Epithelial cell of proximal tubule (primary cell): Measurements from ENCODE around the gene TMIE. TPM values are rescaled to one million over a fixed set of nuclear protein-coding genes. Genes with fewer than 3 reads are reported as not detected.
"Not testable (repeated sequence)": the region's sequence is repeated elsewhere in the genome, so short reads cannot be mapped to it uniquely, and the experiment has no call there.

ENCODE experiments used
- DNase-seq: peaks from one replicate; pipeline ENCODE4 v3.0.0-alpha.2; 2011; ENCODE audit warnings: low read depth
- H3K4me3 ChIP-seq: 2 replicates; pipeline ENCODE4 v1.5.1; 2011; ENCODE audit warnings: low read depth, mild to moderate bottlenecking, low read length
- CTCF ChIP-seq: conservative IDR thresholded peaks from 2 replicates; pipeline ENCODE4 v1.5.1; 2012; ENCODE audit warnings: low read depth, mild to moderate bottlenecking, low read length
- total RNA-seq: library from RNA; depleted of rRNA; stranded (reverse); fragments of >200 nt; gene quantifications from 2 replicates; pipeline ENCODE4 v1.2.3, GENCODE V29; 2015

The TMIE gene
- total RNA-seq, 1 donor from 2014 or later = not detected

DNA sequence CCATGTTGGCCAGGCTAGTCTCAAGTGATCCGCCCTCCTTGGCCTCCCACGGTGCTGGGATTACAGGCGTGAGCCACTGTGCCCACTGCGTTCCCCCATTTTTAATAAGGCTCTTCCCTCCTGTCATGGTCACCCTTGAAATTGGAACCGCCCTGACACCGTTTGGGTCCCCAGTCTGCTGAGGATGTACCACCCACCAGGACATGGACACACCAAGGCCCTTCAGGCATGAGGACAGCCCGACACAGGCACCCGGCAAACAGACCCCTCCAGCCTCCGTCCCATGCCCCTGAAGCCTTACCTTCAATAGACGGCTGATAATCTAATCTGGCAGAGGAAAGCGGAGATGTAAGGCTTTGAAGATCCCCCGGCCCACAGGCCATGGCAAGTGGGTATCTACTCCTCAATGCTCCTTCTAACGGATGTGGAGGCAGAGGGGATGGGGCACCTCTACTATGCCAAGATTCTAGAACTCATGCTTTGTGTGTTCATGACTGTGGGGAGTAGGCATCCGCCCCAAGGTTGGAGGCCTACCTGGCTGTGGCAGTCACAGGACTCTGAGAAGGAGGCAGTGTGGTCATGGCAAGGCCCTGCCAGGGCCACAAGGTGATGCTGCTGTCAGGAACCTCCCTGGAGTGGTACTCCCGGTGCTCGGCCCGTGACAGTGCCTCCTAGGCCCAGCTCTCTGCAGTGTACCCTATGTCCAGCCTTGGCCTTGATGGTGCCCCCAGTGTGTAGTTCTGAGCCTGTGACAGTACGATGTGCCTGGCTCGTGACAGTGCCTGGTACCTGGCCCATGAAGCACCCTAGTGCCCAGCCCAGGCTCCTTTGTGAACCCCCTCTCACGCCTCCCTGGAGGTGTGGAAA, 35.0 kb downstream of the TMIE start:
- DNase-seq = no peak
- H3K4me3 ChIP-seq = no peak overlapping the region
- TF ChIP-seq CTCF = no peak

DNA sequence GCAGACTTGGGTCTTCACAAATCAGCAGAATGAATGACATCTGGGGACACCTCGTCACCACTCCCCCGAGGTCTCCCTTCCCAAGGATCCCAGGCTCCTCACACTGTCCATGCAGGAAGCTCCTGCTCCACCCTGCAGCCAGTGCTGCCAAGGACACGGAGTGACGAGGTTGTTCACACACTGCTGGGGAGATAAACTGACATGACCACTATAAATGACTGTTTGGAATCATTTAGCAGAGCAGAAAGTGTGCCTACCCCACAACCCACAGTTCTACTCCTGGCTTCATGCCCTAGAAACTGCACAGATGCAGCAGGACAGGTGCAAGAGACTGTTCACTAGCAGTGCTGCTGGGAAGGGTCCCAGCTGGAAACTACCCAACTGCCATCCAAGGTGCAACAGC, 36.1 kb downstream of the TMIE start:
- H3K4me3 ChIP-seq = no peak overlapping the region
- DNase-seq = no peak
- no peak for TF ChIP-seq CTCF

GRCh38 chr3:46739565-46739964, 38.4 kb downstream of the TMIE start:
- not testable (repeated sequence) for DNase-seq, H3K4me3 ChIP-seq

GRCh38 chr3:46742992-46743585, 41.9 kb downstream of the TMIE start:
- no peak for TF ChIP-seq CTCF
- DNase-seq = no peak
- no peak overlapping the region for H3K4me3 ChIP-seq

DNA sequence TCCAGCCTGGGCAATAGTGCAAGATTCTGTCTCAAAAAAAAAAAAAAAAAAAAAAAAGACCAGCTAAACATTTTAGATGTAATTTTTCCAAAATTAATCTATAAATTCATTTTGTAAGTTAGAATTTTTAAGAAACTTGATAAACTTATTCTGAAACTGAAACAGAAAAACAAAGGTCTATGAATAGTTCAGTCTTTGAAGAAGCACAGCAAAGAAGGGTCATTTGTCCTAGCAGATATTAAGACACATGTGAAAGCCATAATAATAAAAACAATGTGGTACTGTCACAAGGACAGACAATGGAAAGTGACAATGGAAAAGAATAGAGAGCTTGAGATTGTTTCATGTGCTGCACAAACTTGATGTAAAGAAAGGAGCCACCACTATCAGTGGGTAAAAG, 45.5 kb downstream of the TMIE start:
- no peak overlapping the region for H3K4me3 ChIP-seq
- DNase-seq = no peak
- TF ChIP-seq CTCF = no peak

- no peak for TF ChIP-seq CTCF
- no peak for DNase-seq
- H3K4me3 ChIP-seq = no peak overlapping the region
These were observed 47.0 kb downstream of the TMIE start for GRCh38 chr3:46748170-46748569.

GRCh38 chr3:46749129-46749528, 47.9 kb downstream of the TMIE start:
- no peak for TF ChIP-seq CTCF
- no peak overlapping the region for H3K4me3 ChIP-seq
- DNase-seq = no peak
